HepG2 (cell line): Measurements from ENCODE around the gene IL6R. TPM values are rescaled to one million over a fixed set of nuclear protein-coding genes. Genes with fewer than 3 reads are reported as not detected.
"Not testable (repeated sequence)": the region's sequence is repeated elsewhere in the genome, so short reads cannot be mapped to it uniquely, and the experiment has no call there.

Experiments used
- ATAC-seq: fragments of 200-7000 bp; cut with Tn5 transposase; 3 replicates; pipeline ENCODE4 v1.9.1; 2020; ENCODE audit warnings: mild to moderate bottlenecking, moderate library complexity
- BruUV-seq: library from RNA; stranded (reverse); fragments of 400-500 nt; replicated peaks from 2 replicates; lab custom pipeline; 2021; lab: Mats Ljungman, UMichigan
- CTCF ChIA-PET: fragments of 300-600 bp; formaldehyde crosslinking; extraction: SDS; loops from one replicate; lab custom pipeline; 2021; ENCODE audit warnings: low total read pairs, inconsistent platforms, low intra/inter-chr PET ratio; lab: Yijun Ruan, JAX
- POLR2A ChIA-PET: fragments of 350-600 bp; sonication (Branson Sonifier 250); formaldehyde crosslinking; loops from one replicate; lab custom pipeline; 2020; ENCODE audit warnings: antibody characterized with exemption, inconsistent platforms; lab: Yijun Ruan, JAX
- DNase-seq: peaks from one replicate; pipeline ENCODE4 v3.0.0-alpha.2; 2015; ENCODE audit warnings: low spot score
- FAIRE-seq: peaks from 3 replicates; lab custom pipeline; 2011; peaks lifted over from hg19 to GRCh38; lab: Jason Lieb, UNC
- H2AFZ ChIP-seq: one replicate; pipeline ENCODE4 v1.6.1; 2011; ENCODE audit warnings: low read length, inconsistent platforms
- H3K27ac ChIP-seq: fragments of 300-600 bp; 3 replicates; pipeline ENCODE4 v1.8.0; 2011; ENCODE audit warnings: mixed run types, mild to moderate bottlenecking, mixed read lengths, low read length, inconsistent platforms; ENCODE audit not compliant: insufficient read depth; ENCODE audit errors: extremely low read length
- H3K27me3 ChIP-seq, 2 experiments: fragments of 200-600 bp in 1 of 2; 2 replicates in 1 of 2; 3 replicates in 1 of 2; pipeline versions ENCODE4 v1.6.0 to v1.8.0; 2011; ENCODE audit warnings: low read length in 2 of 2, mild to moderate bottlenecking in 2 of 2, moderate library complexity in 2 of 2, inconsistent platforms in 1 of 2; ENCODE audit not compliant: insufficient read depth in 2 of 2, control insufficient read depth in 1 of 2
- H3K36me3 ChIP-seq, 2 experiments: fragments of 200-600 bp in 1 of 2; replicated peaks in 1 of 2; 2 replicates in 1 of 2; 3 replicates in 1 of 2; pipeline versions ENCODE4 v1.5.1 to v1.8.0; 2011; ENCODE audit warnings: low read length in 2 of 2, inconsistent platforms in 1 of 2; ENCODE audit not compliant: insufficient read depth in 2 of 2, control insufficient read depth in 1 of 2
- H3K4me1 ChIP-seq: 2 replicates; pipeline ENCODE4 v1.5.1; 2012; ENCODE audit warnings: low read length, inconsistent platforms; ENCODE audit not compliant: insufficient read depth
- H3K4me2 ChIP-seq: 2 replicates; pipeline ENCODE4 v1.6.0; 2011; ENCODE audit warnings: low read depth, low read length, inconsistent platforms
- H3K4me3 ChIP-seq, 3 experiments: fragments of 200-600 bp in 1 of 3; sonication (generic), shearing (Covaris generic) in 1 of 3; replicated peaks in 1 of 3; 2 replicates each; pipeline ENCODE4 v1.5.1; 2011 to 2016; ENCODE audit warnings: low read length in 3 of 3, inconsistent platforms in 2 of 3, low read depth in 2 of 3, mild to moderate bottlenecking in 2 of 3, control low read depth in 1 of 3, mixed read lengths in 1 of 3; ENCODE audit not compliant: insufficient read depth in 1 of 3
- H3K79me2 ChIP-seq: one replicate; pipeline ENCODE4 v1.6.1; 2011; ENCODE audit warnings: low read length, inconsistent platforms; ENCODE audit not compliant: insufficient read depth
- H3K9ac ChIP-seq: 2 replicates; pipeline ENCODE4 v1.6.0; 2011; ENCODE audit warnings: mild to moderate bottlenecking, low read depth, low read length, inconsistent platforms; ENCODE audit not compliant: insufficient read depth
- H3K9me3 ChIP-seq: 2 replicates; pipeline ENCODE4 v1.5.1; 2012; ENCODE audit warnings: mild to moderate bottlenecking, low read length
- H4K20me1 ChIP-seq: 2 replicates; pipeline ENCODE4 v1.6.0; 2011; ENCODE audit warnings: inconsistent platforms, mild to moderate bottlenecking, low read length, moderate library complexity; ENCODE audit not compliant: insufficient read depth
- MED1 ChIP-seq: sonication (generic); formaldehyde crosslinking; IDR thresholded peaks from 2 replicates; pipeline ENCODE4 v1.4.0; 2020; ENCODE audit warnings: missing genetic modification reagents
- ZNF121 ChIP-seq: sonication (generic); formaldehyde crosslinking; IDR thresholded peaks from 2 replicates; pipeline ENCODE4 v1.5.0; 2020; ENCODE audit warnings: mild to moderate bottlenecking, missing genetic modification reagents
- WGBS: methylation state at CpG from one replicate; pipeline ENCODE4 v1.1.6; 2017; ENCODE audit warnings: low lambda C conversion rate; 5-methylcytosine and 5-hydroxymethylcytosine counted together
- in situ Hi-C: cut with HindIII; loops from 2 replicates; pipeline ENCODE4 v1.10.0; 2017; ENCODE audit warnings: low pct_unique_long_range_greater_than_20kb; ENCODE audit not compliant: extremely low pct_ligation_motif_present
- intact Hi-C: fragments of 100-400 bp; cut with micrococcal nuclease; formaldehyde crosslinking; loops from one replicate; pipeline ENCODE4 v1.10.0; 2022; ENCODE audit not compliant: unreplicated experiment
- polyA plus RNA-seq, 8 experiments: library from polyadenylated mRNA; depleted of rRNA in 3 of 8; stranded (reverse) in 7 of 8; unstranded in 1 of 8; fragments of >200 nt; fragmentation: Illumina TruSeq in 4 of 8; extraction: Trizol in 4 of 8; gene quantifications; 2 replicates each; pipeline versions ENCODE4 v1.2.1 to v1.2.3, GENCODE V29; 2011 to 2016; ENCODE audit warnings: low read depth in 4 of 8, missing spikeins in 1 of 8, mixed read lengths in 1 of 8; ENCODE audit not compliant: insufficient read depth in 1 of 8
- total RNA-seq, 5 experiments: library from RNA; depleted of rRNA; stranded (reverse); fragments of >200 nt; fragmentation: Illumina TruSeq; extraction: Trizol; gene quantifications; 2 replicates each; pipeline ENCODE4 v1.2.3, GENCODE V29; 2016; ENCODE audit warnings: low read depth in 1 of 5
- TF ChIP-seq, protein P1 (sequence below): IDR thresholded peaks from 2 replicates; pipeline ENCODE4 v1.6.1; 2016; ENCODE audit warnings: low read depth, missing genetic modification reagents, missing compliant biosample characterization
- TF ChIP-seq, protein P2 (sequence below): IDR thresholded peaks from 2 replicates; pipeline ENCODE4 v1.6.1; 2016

The IL6R gene
- total and polyA plus RNA-seq, 2 of the 13 experiments (the other 11 are each of a cell fraction or from before 2014, with no cell fraction given), result 5.0 to 24.5 TPM

DNA sequence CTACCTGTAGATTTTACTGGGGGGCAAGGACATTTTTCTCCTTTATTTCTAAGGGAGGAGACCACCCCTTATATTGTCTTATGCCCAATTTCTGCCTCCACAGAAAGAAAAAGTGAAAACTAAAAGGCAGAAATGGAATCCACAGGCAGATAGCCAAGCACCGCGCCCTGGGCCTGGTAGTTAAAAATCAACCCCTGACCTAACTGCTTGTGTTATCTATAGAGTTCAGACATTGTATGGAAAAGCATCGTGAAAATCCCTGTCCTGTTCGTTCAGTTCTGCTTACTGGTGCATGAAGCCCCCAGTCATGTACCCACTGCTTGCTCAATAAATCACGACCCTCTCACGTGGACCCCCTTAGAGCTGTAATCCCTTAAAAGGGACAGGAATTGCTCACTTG is 33.7 kb upstream of the IL6R start (continued):
- TF ChIP-seq, protein P1, sequence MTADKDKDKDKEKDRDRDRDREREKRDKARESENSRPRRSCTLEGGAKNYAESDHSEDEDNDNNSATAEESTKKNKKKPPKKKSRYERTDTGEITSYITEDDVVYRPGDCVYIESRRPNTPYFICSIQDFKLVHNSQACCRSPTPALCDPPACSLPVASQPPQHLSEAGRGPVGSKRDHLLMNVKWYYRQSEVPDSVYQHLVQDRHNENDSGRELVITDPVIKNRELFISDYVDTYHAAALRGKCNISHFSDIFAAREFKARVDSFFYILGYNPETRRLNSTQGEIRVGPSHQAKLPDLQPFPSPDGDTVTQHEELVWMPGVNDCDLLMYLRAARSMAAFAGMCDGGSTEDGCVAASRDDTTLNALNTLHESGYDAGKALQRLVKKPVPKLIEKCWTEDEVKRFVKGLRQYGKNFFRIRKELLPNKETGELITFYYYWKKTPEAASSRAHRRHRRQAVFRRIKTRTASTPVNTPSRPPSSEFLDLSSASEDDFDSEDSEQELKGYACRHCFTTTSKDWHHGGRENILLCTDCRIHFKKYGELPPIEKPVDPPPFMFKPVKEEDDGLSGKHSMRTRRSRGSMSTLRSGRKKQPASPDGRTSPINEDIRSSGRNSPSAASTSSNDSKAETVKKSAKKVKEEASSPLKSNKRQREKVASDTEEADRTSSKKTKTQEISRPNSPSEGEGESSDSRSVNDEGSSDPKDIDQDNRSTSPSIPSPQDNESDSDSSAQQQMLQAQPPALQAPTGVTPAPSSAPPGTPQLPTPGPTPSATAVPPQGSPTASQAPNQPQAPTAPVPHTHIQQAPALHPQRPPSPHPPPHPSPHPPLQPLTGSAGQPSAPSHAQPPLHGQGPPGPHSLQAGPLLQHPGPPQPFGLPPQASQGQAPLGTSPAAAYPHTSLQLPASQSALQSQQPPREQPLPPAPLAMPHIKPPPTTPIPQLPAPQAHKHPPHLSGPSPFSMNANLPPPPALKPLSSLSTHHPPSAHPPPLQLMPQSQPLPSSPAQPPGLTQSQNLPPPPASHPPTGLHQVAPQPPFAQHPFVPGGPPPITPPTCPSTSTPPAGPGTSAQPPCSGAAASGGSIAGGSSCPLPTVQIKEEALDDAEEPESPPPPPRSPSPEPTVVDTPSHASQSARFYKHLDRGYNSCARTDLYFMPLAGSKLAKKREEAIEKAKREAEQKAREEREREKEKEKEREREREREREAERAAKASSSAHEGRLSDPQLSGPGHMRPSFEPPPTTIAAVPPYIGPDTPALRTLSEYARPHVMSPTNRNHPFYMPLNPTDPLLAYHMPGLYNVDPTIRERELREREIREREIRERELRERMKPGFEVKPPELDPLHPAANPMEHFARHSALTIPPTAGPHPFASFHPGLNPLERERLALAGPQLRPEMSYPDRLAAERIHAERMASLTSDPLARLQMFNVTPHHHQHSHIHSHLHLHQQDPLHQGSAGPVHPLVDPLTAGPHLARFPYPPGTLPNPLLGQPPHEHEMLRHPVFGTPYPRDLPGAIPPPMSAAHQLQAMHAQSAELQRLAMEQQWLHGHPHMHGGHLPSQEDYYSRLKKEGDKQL (CRISPR knock-in tag), result no peak
- TF ChIP-seq, protein P2, sequence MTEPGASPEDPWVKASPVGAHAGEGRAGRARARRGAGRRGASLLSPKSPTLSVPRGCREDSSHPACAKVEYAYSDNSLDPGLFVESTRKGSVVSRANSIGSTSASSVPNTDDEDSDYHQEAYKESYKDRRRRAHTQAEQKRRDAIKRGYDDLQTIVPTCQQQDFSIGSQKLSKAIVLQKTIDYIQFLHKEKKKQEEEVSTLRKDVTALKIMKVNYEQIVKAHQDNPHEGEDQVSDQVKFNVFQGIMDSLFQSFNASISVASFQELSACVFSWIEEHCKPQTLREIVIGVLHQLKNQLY (CRISPR knock-in tag), result no peak
- no peak for TF ChIP-seq MED1 (CRISPR knock-in tag)

DNA sequence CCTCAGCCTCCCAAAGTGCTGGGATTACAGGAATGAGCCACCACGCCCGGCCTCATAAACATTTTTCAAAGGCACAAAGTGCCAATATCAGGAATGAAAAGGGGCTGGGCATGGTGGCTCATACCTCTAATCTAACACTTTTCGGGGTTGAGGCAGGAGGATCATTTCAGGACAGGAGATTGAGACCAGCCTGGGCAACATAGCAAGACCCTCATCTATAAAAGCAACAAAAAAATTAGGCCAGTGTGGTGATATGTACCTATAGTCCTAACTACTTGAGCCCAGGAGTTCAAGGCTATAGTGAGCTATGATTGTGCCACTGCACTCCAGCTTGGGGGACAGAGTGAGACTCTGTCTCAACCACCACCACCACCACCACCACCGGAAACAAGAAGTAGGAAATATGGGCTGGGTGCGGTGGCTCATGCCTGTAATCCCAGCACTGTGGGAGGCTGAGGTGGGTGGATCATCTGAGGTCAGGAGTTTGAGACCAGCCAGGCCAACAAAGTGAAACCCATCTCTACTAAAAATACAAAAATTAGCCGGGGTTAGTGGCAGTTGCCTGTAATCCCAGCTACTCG is 31.3 kb upstream of the IL6R start:
- DNase-seq, H3K79me2 ChIP-seq, H4K20me1 ChIP-seq, H2AFZ ChIP-seq, H3K36me3 ChIP-seq, CTCF ChIA-PET, BruUV-seq, ATAC-seq, FAIRE-seq, POLR2A ChIA-PET, H3K9me3 ChIP-seq, in situ Hi-C loops, H3K27me3 ChIP-seq, H3K27ac ChIP-seq, H3K4me2 ChIP-seq, intact Hi-C loops, H3K4me3 ChIP-seq, H3K9ac ChIP-seq: not testable (repeated sequence)
- TF ChIP-seq ZNF121 (CRISPR knock-in tag), result peak; percentile 56
- peaks cover 11% of the 10 kb centered on the region for H3K4me1 ChIP-seq
- WGBS, result 44% methylated on average over 7 of the region's 7 CpGs
